Dedifferentiated amniotic fluid mesenchymal stem cell (primary cell): ENCODE measurements around the gene MBD3L5.
A peak's percentile ranks its signal among the peaks of the same experiment; 100 is the strongest.
"Not testable (repeated sequence)": the region's sequence is repeated elsewhere in the genome, so short reads cannot be mapped to it uniquely, and the experiment has no call there.

Experiments used
- DNase-seq: peaks from one replicate; pipeline ENCODE4 v3.0.0-alpha.2; 2016; ENCODE audit errors: extremely low spot score

The MBD3L5 gene

DNA sequence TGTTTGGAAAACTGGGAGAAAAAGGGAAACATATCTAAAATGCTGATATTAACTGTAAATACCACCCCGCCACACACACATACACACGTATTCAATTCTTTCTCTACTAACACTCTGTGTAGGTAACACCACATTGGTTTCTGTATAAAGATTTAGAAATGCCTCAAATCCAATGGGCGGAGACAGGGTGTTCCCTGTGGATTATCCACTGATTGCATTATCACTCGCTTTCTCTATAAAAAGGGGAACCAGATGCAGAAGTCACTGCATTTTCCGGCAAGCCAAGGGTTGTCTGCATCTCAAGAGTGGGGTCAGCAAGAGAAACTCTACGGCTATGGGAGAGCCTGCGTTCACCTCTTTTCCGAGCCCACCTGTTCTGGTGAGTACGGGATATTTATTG, at the start of gene MBD3L5:
MBD3L5 (plus strand) TSS at position 301 of the 400 bp plus-strand sequence; CDS start at position 335, 34 bp downstream.
- DNase-seq: not testable (repeated sequence)

DNA sequence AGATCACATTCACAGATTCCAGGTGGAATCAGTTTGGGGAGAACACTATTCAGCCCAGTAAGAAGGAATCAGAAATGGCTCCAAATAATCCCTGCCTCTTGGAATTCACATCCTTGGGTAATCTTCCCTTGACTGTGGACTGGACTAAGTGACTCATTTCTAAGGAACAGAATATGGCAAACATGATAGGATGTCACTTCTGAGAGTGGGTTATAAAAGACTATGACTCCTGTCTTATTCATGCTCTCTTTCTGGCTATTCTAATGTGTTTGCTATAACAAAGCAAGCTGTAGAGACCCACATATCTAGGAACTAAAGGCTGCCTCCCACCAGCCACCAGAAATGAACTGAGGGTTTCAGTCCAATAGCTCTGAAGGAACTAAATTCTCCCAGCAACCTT, 46.9 kb upstream of the MBD3L5 start:
- no peak for DNase-seq

GRCh38 chr19:6987850-6988249, 42.5 kb upstream of the MBD3L5 start:
- no peak for DNase-seq

DNA sequence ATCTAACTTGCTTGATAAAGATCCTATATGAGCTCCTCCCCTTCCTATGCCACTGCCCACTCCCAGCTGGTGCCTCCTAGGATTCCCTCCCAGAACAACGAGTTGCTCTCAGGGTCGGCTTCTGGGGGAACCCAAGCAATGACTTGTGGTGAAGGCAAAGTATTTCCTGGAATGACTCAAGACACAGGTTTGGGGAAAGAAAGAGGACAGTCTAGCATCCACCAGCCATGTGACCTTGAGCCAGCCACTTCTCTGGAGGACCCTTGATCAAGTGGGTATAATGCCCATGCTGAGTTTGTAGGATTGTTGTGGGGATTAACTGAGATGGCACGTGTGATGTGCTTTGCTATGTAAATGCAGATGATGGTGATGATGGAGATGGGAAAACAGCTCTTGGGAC, 42.1 kb upstream of the MBD3L5 start:
- DNase-seq: no peak

DNA sequence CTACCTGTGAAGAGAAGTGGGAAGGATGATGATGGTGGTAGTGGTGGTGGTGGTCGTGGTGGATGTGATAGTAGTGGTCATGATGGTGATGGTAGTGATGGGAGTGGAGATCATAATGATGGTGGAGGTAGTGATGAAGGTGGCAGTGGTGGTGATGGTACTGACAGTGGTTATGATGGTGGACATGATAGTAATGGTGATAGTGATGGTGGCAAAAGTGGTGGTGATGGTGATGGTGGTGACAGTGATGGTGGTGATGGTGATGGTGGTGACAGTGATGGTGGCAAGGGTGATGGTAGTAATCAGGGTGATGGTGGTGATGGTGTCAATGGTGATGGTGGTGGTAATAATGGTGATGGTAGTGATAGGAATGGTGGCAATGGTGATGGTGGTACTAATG, 35.3 kb upstream of the MBD3L5 start:
- DNase-seq: no peak

DNA sequence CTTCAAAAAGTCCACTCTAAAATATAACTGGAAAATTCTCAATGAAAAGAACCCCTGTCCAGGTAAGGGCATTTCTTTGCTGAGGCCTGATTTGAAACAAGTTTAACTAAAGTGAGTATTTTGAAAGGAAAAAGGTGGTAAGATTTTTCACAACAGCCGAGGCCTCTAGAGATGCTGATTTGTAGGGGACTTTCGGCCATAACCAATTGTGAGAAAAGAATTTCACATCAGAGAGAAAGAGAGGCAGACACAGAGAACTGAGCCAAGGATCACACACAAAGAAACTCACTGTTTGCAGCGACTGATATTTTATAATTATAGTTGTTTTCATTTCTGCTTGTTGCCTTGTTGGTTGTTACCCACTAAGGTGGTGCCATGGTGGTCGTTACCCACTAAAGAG, 33.6 kb upstream of the MBD3L5 start:
- no peak for DNase-seq

- DNase-seq: no peak
Measured at GRCh38 chr19:6997679-6998445, 32.5 kb upstream of the MBD3L5 start.

DNA sequence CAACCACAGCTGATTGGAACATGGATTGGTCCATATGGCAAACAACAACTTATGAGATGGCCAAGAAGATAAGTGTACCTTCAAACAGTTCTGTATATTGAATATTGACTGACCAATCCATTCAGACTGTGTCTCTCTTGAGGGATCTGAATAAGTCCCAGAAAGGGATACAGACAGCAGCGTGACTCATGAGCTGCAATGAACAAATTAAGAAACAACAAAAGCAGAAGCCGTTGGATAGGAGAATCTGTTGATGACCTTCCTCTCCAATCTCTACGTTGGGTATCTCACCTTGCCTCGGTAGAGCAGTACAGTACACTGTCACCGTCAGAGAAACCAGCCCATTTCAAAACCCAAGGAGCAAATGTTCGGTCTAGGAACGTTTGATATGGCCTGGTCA, 30.4 kb upstream of the MBD3L5 start:
- DNase-seq: no peak

GRCh38 chr19:7000333-7000732, 30.0 kb upstream of the MBD3L5 start:
- DNase-seq: no peak

DNA sequence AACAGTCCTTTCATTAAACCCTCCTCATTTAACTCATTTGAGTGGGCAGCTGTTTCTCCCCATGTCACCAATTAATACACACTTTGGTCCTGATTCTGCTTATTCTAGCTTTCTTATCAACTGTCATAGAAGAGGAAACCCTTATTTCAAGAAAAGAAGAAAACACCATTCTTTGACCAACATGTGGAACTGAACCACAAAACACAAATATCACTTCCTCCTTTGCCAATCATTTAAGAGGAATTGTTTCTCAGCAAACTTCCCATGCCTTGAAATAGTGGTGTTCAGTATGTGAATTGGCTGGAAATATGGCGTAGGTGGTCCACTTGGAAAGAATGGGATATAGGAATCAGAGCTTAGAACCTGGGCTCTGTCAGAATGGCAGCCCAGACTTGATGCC, 29.6 kb upstream of the MBD3L5 start:
- DNase-seq: no peak

DNA sequence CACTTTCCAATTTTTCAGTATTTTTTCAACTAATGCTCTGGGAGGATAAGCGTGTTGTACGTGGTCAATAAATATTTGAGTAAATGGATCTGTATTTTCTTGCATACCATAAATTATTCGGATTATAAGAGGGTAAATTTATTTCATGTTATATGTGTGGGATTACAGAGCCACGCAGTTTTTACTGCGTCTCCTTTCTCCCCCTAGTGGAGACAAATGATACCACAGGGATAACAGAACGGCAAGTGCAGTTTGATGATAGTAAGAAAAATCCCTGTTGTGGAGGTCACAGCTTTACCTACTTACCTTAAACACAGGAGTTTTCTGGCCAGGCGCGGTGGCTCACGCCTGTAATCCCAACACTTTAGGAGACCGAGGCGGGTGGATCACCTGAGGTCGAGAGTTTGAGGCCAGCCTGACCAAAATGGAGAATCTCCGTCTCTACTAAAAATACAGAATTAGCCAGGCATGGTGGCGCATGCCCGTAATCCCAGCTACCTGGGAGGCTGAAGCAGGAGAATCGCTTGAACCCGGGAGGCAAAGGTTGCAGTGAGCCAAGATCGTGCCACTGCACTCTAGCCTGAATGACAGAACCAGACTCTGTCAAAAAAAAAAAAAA, 26.0 kb upstream of the MBD3L5 start:
- peak; percentile 21 for DNase-seq

DNA sequence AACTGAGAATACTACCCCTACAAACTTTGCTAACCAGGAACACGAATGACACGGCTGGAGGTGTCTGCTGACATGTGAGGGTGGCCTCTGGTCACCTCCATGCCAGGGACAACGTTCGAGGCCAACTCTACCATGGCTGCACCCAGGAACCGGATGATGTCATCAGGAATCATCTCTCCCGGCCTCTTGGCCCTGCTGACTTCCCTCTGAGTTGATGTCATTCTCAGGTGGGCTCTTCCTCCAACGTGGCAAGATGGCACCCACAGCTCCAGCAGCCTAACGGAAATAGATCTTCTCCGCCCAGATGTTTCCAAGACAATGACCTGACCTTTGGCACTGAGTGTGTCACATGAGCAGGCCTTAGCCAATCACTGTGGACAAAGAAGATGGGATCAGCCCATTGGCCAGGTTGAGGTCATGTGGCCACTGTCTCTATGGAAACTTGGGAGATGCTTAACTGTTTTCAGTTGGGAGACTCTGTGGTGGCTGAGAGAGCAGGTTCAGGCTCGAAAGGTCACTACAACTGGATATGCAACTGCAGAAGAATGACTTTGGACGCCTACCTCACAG, 24.2 kb upstream of the MBD3L5 start:
- DNase-seq: no peak

GRCh38 chr19:7007859-7008258, 22.5 kb upstream of the MBD3L5 start:
- no peak for DNase-seq

DNA sequence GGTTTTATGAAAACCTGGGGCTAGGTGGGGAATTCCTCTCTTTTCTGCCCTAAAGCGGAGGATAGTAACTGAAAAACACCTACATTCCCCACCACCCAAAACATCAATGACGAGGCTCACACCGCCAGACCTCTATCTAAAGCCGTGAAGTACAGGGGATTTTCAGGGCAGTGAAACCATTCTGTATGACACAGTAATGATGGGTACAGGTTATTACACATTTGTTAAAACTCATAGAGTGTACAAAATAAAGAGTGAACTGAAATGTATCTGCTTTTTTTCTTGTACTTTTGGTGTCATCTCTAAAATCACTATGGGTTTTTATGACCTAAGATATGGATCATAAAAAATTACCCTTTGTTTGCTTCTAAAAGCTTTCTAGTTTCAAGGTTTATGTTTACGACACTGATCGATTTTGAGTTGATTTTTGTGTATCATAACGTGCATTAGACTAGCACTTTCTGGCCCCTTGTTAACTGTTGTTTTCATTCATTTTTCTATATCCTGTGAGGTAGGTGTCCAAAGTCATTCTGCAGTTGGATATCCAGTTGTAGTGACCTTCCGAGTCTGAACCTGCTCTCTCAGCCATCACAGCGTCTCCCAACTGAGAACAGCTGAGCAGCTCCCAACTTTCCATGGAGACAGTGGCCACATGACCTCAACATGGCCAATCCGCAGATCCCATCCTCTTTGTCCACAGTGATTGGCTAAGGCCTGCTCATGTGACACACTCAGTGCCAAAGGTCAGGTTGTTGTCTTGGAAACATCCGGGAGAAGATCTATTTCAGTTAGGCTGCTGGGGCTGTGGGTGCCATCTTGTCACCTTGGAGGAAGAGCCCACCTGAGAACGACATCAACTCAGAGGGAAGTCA, 19.4 kb upstream of the MBD3L5 start:
- no peak for DNase-seq

- DNase-seq: no peak
Measured at GRCh38 chr19:7013678-7014077, 16.7 kb upstream of the MBD3L5 start.

DNA sequence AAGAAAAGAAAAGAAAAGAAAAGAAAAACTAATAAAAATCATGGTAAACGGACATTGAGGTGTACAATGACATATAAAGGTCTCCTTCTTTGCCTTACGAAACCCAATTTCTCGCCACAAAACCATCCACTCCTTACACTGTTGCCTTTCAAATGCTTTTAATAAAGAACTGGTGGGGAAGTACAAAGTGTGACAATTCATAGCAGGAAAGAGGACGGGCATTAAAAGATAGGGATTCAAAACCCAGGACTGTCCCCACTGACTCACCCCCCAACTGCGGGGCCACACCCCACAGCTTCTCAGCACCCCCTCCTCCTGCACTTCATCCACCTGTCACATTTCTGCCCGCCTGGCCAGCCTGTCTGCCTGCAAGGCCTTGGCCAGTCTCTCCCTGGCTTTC, 11.6 kb upstream of the MBD3L5 start:
- no peak for DNase-seq

- DNase-seq: not testable (repeated sequence)
Measured at GRCh38 chr19:7021331-7021730, 9.0 kb upstream of the MBD3L5 start, which contains the start of gene MBD3L2B. Gene MBD3L2B (minus strand): TSS chr19:7021431. CDS start chr19:7021397, 34 bp downstream.

- not testable (repeated sequence) for DNase-seq
Measured at GRCh38 chr19:7028790-7029189, 1.6 kb upstream of the MBD3L5 start.

- not testable (repeated sequence) for DNase-seq
Measured at GRCh38 chr19:7040079-7040478, 9.7 kb downstream of the MBD3L5 start, which contains the start of gene MBD3L4. Gene MBD3L4 (minus strand): TSS chr19:7040179. CDS start chr19:7040144, 35 bp downstream.

- not testable (repeated sequence) for DNase-seq
Measured at GRCh38 chr19:7041563-7041962, 11.2 kb downstream of the MBD3L5 start.

DNA sequence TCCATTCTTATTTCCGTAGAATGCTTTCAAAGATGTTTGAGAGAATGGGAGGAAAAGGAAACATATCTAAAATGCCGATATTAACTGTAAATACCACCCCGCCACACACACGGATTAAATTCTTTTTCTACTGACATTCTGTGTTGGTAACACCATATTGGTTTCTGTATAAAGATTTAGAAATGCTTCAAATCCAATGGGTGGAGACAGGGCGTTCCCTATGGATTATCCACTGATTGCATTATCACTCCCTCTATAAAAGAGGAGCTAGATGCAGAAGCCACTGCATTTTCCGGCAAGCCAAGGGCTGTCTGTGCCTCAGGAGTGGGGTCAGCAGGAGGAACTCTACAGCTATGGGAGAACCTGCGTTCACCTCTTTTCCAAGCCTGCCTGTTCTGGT, 18.6 kb downstream of the MBD3L5 start, which contains the start of gene MBD3L2:
MBD3L2 (plus strand) TSS at position 301 of the 400 bp plus-strand sequence; CDS start at position 354, 53 bp downstream.
- not testable (repeated sequence) for DNase-seq

- not testable (repeated sequence) for DNase-seq
Measured at GRCh38 chr19:7051421-7051820, 21.0 kb downstream of the MBD3L5 start.
